GM18499 (cell line): Measurements from ENCODE around the gene COL20A1.

Experiments
- ATAC-seq: cut with Tn5 transposase; IDR thresholded peaks from one replicate; pipeline ENCODE4 v1.9.1; 2021; ENCODE audit warnings: moderate number of reproducible peaks; ENCODE audit not compliant: insufficient read depth, unreplicated experiment

Gene COL20A1

GRCh38 chr20:63344616-63345327 lies 51.8 kb downstream of the COL20A1 start:
- no peak for ATAC-seq

GRCh38 chr20:63345328-63346100 lies 52.5 kb downstream of the COL20A1 start:
- ATAC-seq = no peak

- no peak for ATAC-seq
Measured at GRCh38 chr20:63346131-63347080, 53.4 kb downstream of the COL20A1 start.

- ATAC-seq = no peak
Measured at GRCh38 chr20:63347081-63347741, 54.2 kb downstream of the COL20A1 start.

GRCh38 chr20:63347950-63348827 lies 55.2 kb downstream of the COL20A1 start:
- no peak for ATAC-seq

GRCh38 chr20:63348828-63349515 lies 56.0 kb downstream of the COL20A1 start:
- ATAC-seq = no peak

- ATAC-seq = no peak
Measured at GRCh38 chr20:63349516-63349895, 56.5 kb downstream of the COL20A1 start.

GRCh38 chr20:63350196-63350595 lies 57.2 kb downstream of the COL20A1 start:
- ATAC-seq = no peak

- no peak for ATAC-seq
Measured at GRCh38 chr20:63350597-63351325, 57.8 kb downstream of the COL20A1 start.

GRCh38 chr20:63351326-63351700 lies 58.3 kb downstream of the COL20A1 start:
- no peak for ATAC-seq

GRCh38 chr20:63351811-63352591 lies 59.0 kb downstream of the COL20A1 start:
- ATAC-seq = no peak

- ATAC-seq = no peak
Measured at GRCh38 chr20:63352811-63353221, 59.8 kb downstream of the COL20A1 start.

- ATAC-seq = no peak
Measured at GRCh38 chr20:63354636-63355350, 61.8 kb downstream of the COL20A1 start.

GRCh38 chr20:63355781-63356295 lies 62.9 kb downstream of the COL20A1 start:
- no peak for ATAC-seq

GRCh38 chr20:63356511-63356910 lies 63.5 kb downstream of the COL20A1 start:
- no peak for ATAC-seq
